H1 (cell line): ENCODE results near the gene RNF157. TPM values are rescaled to one million over a fixed set of nuclear protein-coding genes. Genes with fewer than 3 reads are reported as not detected.

Experiments used
- CTCF ChIA-PET: fragments of 300-600 bp; sonication (Branson Sonifier 250); formaldehyde crosslinking; loops from one replicate; lab custom pipeline; 2021; ENCODE audit not compliant: partially characterized antibody; lab: Charles Lee
- POLR2A ChIA-PET: fragments of 300-600 bp; sonication (Branson Sonifier 250); formaldehyde crosslinking; loops from one replicate; lab custom pipeline; 2021; ENCODE audit warnings: inconsistent platforms; ENCODE audit not compliant: partially characterized antibody; lab: Charles Lee
- DNase-seq, 2 experiments: peaks; one replicate each; pipeline versions ENCODE4 v3.0.0 to v3.0.0-alpha.2; 2010 to 2022; ENCODE audit warnings: low spot score in 2 of 2, low read depth in 1 of 2, mixed read lengths in 1 of 2
- FAIRE-seq: peaks from 2 replicates; lab custom pipeline; 2011; peaks lifted over from hg19 to GRCh38; lab: Jason Lieb, UNC
- H2AFZ ChIP-seq: 2 replicates; pipeline ENCODE4 v1.8.1; 2012; ENCODE audit warnings: low read length, inconsistent platforms
- H2AK5ac ChIP-seq: 2 replicates; pipeline ENCODE4 v1.6.1; 2013; ENCODE audit warnings: low read depth, low read length
- H2BK120ac ChIP-seq: replicated peaks from 2 replicates; pipeline ENCODE3; 2013; ENCODE audit warnings: low read depth, low read length, inconsistent platforms
- H2BK12ac ChIP-seq: 2 replicates; pipeline ENCODE4 v1.6.1; 2013; ENCODE audit warnings: low read depth, low read length
- H2BK15ac ChIP-seq: 2 replicates; pipeline ENCODE4 v1.6.1; 2013; ENCODE audit warnings: low read length
- H2BK20ac ChIP-seq: 2 replicates; pipeline ENCODE4 v1.6.1; 2013; ENCODE audit warnings: low read length
- H2BK5ac ChIP-seq: 2 replicates; pipeline ENCODE4 v1.6.1; 2013; ENCODE audit warnings: low read depth, low read length
- H3K14ac ChIP-seq: 2 replicates; pipeline ENCODE4 v1.6.1; 2013; ENCODE audit warnings: inconsistent platforms; ENCODE audit not compliant: insufficient read length
- H3K18ac ChIP-seq: 2 replicates; pipeline ENCODE4 v1.6.1; 2013; ENCODE audit warnings: low read length; ENCODE audit errors: extremely low read depth
- H3K23ac ChIP-seq: 2 replicates; pipeline ENCODE4 v1.6.1; 2013; ENCODE audit warnings: inconsistent platforms; ENCODE audit not compliant: insufficient read length
- H3K23me2 ChIP-seq: 2 replicates; pipeline ENCODE4 v1.6.1; 2013; ENCODE audit warnings: low read depth, low read length
- H3K27ac ChIP-seq: 2 replicates; pipeline ENCODE4 v1.6.1; 2011; ENCODE audit warnings: low read depth, low read length, inconsistent platforms
- H3K27me3 ChIP-seq, 4 experiments: replicated peaks in 1 of 4; 1 replicate in 1 of 4; 2 replicates in 3 of 4; pipeline versions ENCODE4 v1.6.1 to v1.8.1; 2011 to 2013; ENCODE audit warnings: low read length in 3 of 4, mild to moderate bottlenecking in 3 of 4, inconsistent platforms in 2 of 4, mixed read lengths in 2 of 4, moderate library complexity in 1 of 4; ENCODE audit not compliant: control insufficient read depth in 3 of 4, insufficient read depth in 3 of 4; ENCODE audit errors: extremely low read depth in 1 of 4
- H3K36me3 ChIP-seq, 4 experiments: 2 replicates each; pipeline versions ENCODE4 v1.6.1 to v1.8.1; 2011 to 2013; ENCODE audit warnings: mild to moderate bottlenecking in 4 of 4, low read length in 3 of 4, moderate library complexity in 2 of 4, control low read depth in 1 of 4, inconsistent platforms in 1 of 4; ENCODE audit not compliant: insufficient read depth in 4 of 4, control insufficient read depth in 2 of 4
- H3K4ac ChIP-seq: replicated peaks from 2 replicates; pipeline ENCODE3; 2013; ENCODE audit warnings: low read length, low read depth, mixed read lengths, inconsistent platforms; ENCODE audit not compliant: insufficient read length
- H3K4me1 ChIP-seq, 4 experiments: replicated peaks in 1 of 4; 1 replicate in 1 of 4; 2 replicates in 3 of 4; pipeline versions ENCODE4 v1.6.1 to v1.8.1; 2011 to 2013; ENCODE audit warnings: low read length in 3 of 4, inconsistent platforms in 2 of 4, mixed read lengths in 1 of 4; ENCODE audit not compliant: insufficient read depth in 4 of 4, control insufficient read depth in 3 of 4
- H3K4me2 ChIP-seq, 2 experiments: 2 replicates each; pipeline versions ENCODE4 v1.6.1 to v1.8.1; 2011 to 2013; ENCODE audit warnings: low read depth in 2 of 2, low read length in 2 of 2, control low read depth in 1 of 2, inconsistent platforms in 1 of 2, mild to moderate bottlenecking in 1 of 2; ENCODE audit not compliant: insufficient read depth in 1 of 2
- H3K4me3 ChIP-seq, 4 experiments: fragments of 200-600, 300-600 bp in 1 of 4; sonication (generic), shearing (Covaris generic), sonication (Bioruptor Twin) in 1 of 4; 2 replicates each; pipeline versions ENCODE4 v1.5.1 to v1.8.1; 2011 to 2016; ENCODE audit warnings: low read length in 4 of 4, low read depth in 3 of 4, control low read depth in 2 of 4, inconsistent platforms in 2 of 4, mild to moderate bottlenecking in 2 of 4, mixed read lengths in 1 of 4, moderate library complexity in 1 of 4; ENCODE audit not compliant: insufficient read depth in 2 of 4; ENCODE audit errors: extremely low read depth in 1 of 4
- H3K56ac ChIP-seq: replicated peaks from 2 replicates; pipeline ENCODE3; 2013; ENCODE audit warnings: low read depth, mild to moderate bottlenecking, mixed read lengths, low read length, inconsistent platforms; ENCODE audit not compliant: insufficient read length
- H3K79me1 ChIP-seq: 2 replicates; pipeline ENCODE4 v1.6.1; 2013; ENCODE audit warnings: low read depth, low read length, control low read depth
- H3K79me2 ChIP-seq, 2 experiments: 2 replicates each; pipeline versions ENCODE4 v1.6.1 to v1.8.1; 2012 to 2013; ENCODE audit warnings: low read length in 2 of 2, mild to moderate bottlenecking in 2 of 2, inconsistent platforms in 1 of 2; ENCODE audit not compliant: insufficient read depth in 2 of 2, control insufficient read depth in 1 of 2
- H3K9ac ChIP-seq, 4 experiments: replicated peaks in 1 of 4; 1 replicate in 1 of 4; 2 replicates in 3 of 4; pipeline versions ENCODE4 v1.6.1 to v1.8.1; 2011 to 2013; ENCODE audit warnings: low read depth in 3 of 4, low read length in 3 of 4, control low read depth in 2 of 4, mild to moderate bottlenecking in 2 of 4, moderate library complexity in 2 of 4, inconsistent platforms in 1 of 4; ENCODE audit errors: extremely low read depth in 1 of 4
- H3K9me3 ChIP-seq, 2 experiments: 2 replicates each; pipeline versions ENCODE4 v1.6.1 to v1.8.1; 2012 to 2013; ENCODE audit warnings: mild to moderate bottlenecking in 2 of 2, moderate library complexity in 2 of 2, control low read depth in 1 of 2, inconsistent platforms in 1 of 2, low read depth in 1 of 2, low read length in 1 of 2, mixed read lengths in 1 of 2; ENCODE audit not compliant: insufficient read depth in 2 of 2
- H4K20me1 ChIP-seq, 2 experiments: replicated peaks in 1 of 2; 2 replicates each; pipeline versions ENCODE3 to v1.8.1; 2011 to 2013; ENCODE audit warnings: inconsistent platforms in 2 of 2, low read length in 2 of 2, mild to moderate bottlenecking in 1 of 2; ENCODE audit not compliant: insufficient read depth in 2 of 2, control insufficient read depth in 1 of 2
- H4K5ac ChIP-seq: 2 replicates; pipeline ENCODE4 v1.6.1; 2013; ENCODE audit warnings: low read length, low read depth, mixed read lengths, inconsistent platforms; ENCODE audit not compliant: insufficient read length
- H4K8ac ChIP-seq: 2 replicates; pipeline ENCODE4 v1.8.0; 2013; ENCODE audit warnings: mild to moderate bottlenecking, moderate library complexity, low read length, inconsistent platforms; ENCODE audit not compliant: insufficient read depth; ENCODE audit errors: extremely low read depth
- H4K91ac ChIP-seq: replicated peaks from 2 replicates; pipeline ENCODE3; 2013; ENCODE audit warnings: low read length, mixed read lengths, inconsistent platforms; ENCODE audit not compliant: insufficient read length
- CREB1 ChIP-seq: IDR thresholded peaks from 2 replicates; pipeline ENCODE4 v1.6.1; 2012; ENCODE audit warnings: inconsistent platforms
- WGBS, 2 experiments: shearing (Covaris generic) in 1 of 2; methylation state at CpG; one replicate each; pipeline versions ENCODE4 v1.1.6 to v1.1.7; 2013 to 2015; ENCODE audit warnings: low lambda C conversion rate in 2 of 2, mixed read lengths in 2 of 2, inconsistent platforms in 1 of 2, low coverage in 1 of 2, missing lambda C conversion rate in 1 of 2; ENCODE audit not compliant: insufficient replicate concordance in 2 of 2, insufficient coverage in 1 of 2, insufficient read length in 1 of 2; ENCODE audit errors: extremely low coverage in 1 of 2, missing lambda C conversion rate in 1 of 2; 5-methylcytosine and 5-hydroxymethylcytosine counted together
- polyA plus RNA-seq, 7 experiments: library from polyadenylated mRNA; depleted of rRNA in 3 of 7; stranded (reverse) in 5 of 7; unstranded in 2 of 7; fragments of >200 nt in 5 of 7; fragments of 200-250 nt in 2 of 7; gene quantifications; 1 replicate in 5 of 7; 2 replicates in 1 of 7; 4 replicates in 1 of 7; pipeline versions ENCODE4 v1.2.1 to v1.2.3, GENCODE V29; 2011 to 2013; ENCODE audit warnings: missing spikeins in 2 of 7, mixed read lengths in 2 of 7
- total RNA-seq: library from RNA; stranded (reverse); fragmentation: NEBNext Ultra II Directional; extraction: Animal tissue kit (Norgen Biotek cat#: 25700); gene quantifications from 2 replicates; pipeline ENCODE4 v1.2.1, GENCODE V29; 2021

RNF157 gene
- total and polyA plus RNA-seq, 2 of the 8 experiments (the other 6 are each of a cell fraction or from before 2014, with no cell fraction given) = 13.4 to 16.7 TPM

DNA sequence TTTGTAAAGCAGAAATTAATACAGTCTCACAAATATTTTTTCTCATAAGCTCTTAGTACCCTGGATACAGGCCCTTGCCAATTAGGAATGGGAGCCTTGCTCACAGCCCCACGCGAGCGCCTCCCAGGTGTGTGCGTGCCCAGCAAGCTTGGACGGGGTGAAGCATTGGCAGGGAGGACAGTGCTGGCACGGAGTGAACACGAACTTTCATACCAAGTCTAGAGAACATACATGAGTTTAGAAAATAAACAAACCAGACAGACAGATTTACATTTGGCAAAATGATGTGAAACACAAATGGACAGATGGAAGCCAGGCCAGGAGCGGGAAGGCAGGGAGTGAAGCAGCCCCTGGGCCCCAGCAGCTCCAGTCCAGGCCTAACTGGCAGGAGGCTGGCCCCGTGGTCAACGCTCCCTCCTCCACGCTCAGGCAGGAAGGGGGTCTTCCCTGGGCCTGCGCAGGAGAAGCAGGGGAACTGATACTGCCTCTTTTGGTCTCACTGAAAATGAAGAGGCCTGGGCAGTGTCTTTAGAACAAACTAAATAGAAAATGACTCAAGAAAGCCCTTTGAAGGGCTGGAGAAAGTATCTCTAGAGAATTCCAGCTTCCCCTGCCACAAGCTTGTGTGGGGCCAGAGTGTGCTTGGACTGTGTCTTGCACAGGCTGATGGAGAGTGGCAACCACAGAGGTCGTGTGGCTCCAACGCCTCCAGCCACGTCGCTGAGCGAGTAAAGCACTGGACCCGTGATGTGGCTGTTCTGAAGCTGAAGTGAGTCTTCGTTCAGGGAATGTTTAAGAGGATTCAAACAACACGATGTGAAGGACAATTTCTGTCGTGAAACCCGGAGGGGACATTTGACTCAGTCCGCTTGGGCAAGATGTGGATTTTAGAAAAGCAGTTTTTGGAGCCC lies 89.3 kb downstream of the RNF157 start:
- Histone ChIP-seq H3K9ac (no peak overlapping the region), H3K27me3 (no peaks in the 10 kb centered on the region), H4K20me1 (no peaks in the 10 kb centered on the region), H3K79me1 (no peaks in the 10 kb centered on the region), H2AFZ (no peak overlapping the region), H2BK15ac (no peak overlapping the region), H2BK20ac (no peak overlapping the region), H2BK120ac (no peak overlapping the region), H4K91ac (no peak overlapping the region), H3K4me3 (no peak overlapping the region), H3K23ac (no peak overlapping the region), H3K79me2 (no peaks in the 10 kb centered on the region), H3K36me3 (no peaks in the 10 kb centered on the region), H3K56ac (no peak overlapping the region), H2BK5ac (no peak overlapping the region), H3K4me1 (peaks cover 0 to 11% (median 8%) of the 10 kb centered on the region in 4 experiments; a peak in 5 of 7 replicates), H3K9me3 (no peaks in the 10 kb centered on the region), H3K14ac (no peak overlapping the region), H3K18ac (no peak overlapping the region), H3K4ac (no peak overlapping the region), H3K4me2 (no peak overlapping the region), H2AK5ac (no peak overlapping the region), H2BK12ac (no peak overlapping the region), H3K23me2 (no peaks in the 10 kb centered on the region), H3K27ac (no peak overlapping the region), H4K8ac (no peak overlapping the region; the same call in 1 of the 2 replicates), H4K5ac (no peak overlapping the region)
- WGBS, 2 experiments = 90% methylated on average over 23 of the region's 23 CpGs; no CpG with 5 or more reads in 1 of the 2 experiments
- FAIRE-seq (no peak), DNase-seq (no peak)
- ChIA-PET POLR2A (interaction anchor here (0.6 kb wide), 1 partner anchor 125 kb away, joined by 3 read pairs; no protein-coding TSS in a partner anchor), CTCF (interaction anchor here (0.6 to 24.4 kb wide), 10 partner anchors 7 to 1152 kb away, joined by 3 to 778 read pairs (median 4); partner anchors contain the start of genes EXOC7 and FOXJ1)
- TF ChIP-seq CREB1 = no peak
